ENCODE data around the gene KCNK5. TPM values are rescaled to one million over a fixed set of nuclear protein-coding genes. Genes with fewer than 3 reads are reported as not detected.

Gene KCNK5
- total and polyA plus RNA-seq, 2 of the 8 experiments (the other 6 are each of a cell fraction or from before 2014, with no cell fraction given): 20.9 to 44.3 TPM

GRCh38 chr6:39153766-39154397 is 75.4 kb downstream of the KCNK5 start (continued):
- no peak for TF ChIP-seq MAX (IDR thresholded peaks at IDR 0.05)
